Liver (tissue), 9 donors: Measurements from ENCODE around the gene CADM3. TPM values are rescaled to one million over a fixed set of nuclear protein-coding genes. Genes with fewer than 3 reads are reported as not detected.

ENCODE experiments used
- DNase-seq: peaks from one replicate; pipeline ENCODE4 v3.0.0-alpha.2; 2017; ENCODE audit warnings: low spot score
- H3K27ac ChIP-seq, 2 donors: one replicate each; pipeline ENCODE4 v1.7.0; 2013; ENCODE audit warnings: inconsistent platforms in 2 of 2, low read length in 2 of 2, control low read depth in 1 of 2, low read depth in 1 of 2, mild to moderate bottlenecking in 1 of 2
- H3K27me3 ChIP-seq, 4 donors: one replicate each; pipeline versions ENCODE4 v1.6.1 to v1.7.0; 2013; ENCODE audit warnings: low read length in 3 of 4, inconsistent platforms in 1 of 4, mild to moderate bottlenecking in 1 of 4, moderate library complexity in 1 of 4; ENCODE audit not compliant: control insufficient read depth in 4 of 4, insufficient read depth in 4 of 4
- H3K36me3 ChIP-seq, 4 donors: one replicate each; pipeline versions ENCODE4 v1.6.1 to v1.7.0; 2013; ENCODE audit warnings: low read length in 3 of 4, mild to moderate bottlenecking in 3 of 4, low read depth in 1 of 4, moderate library complexity in 1 of 4; ENCODE audit not compliant: control insufficient read depth in 4 of 4, insufficient read depth in 3 of 4
- H3K4me1 ChIP-seq, 4 donors: one replicate each; pipeline versions ENCODE4 v1.6.1 to v1.7.0; 2013; ENCODE audit warnings: low read length in 3 of 4, mild to moderate bottlenecking in 3 of 4, moderate library complexity in 1 of 4; ENCODE audit not compliant: control insufficient read depth in 4 of 4, insufficient read depth in 4 of 4
- H3K4me3 ChIP-seq, 3 donors: one replicate each; pipeline versions ENCODE4 v1.6.1 to v1.7.0; 2013; ENCODE audit warnings: low read length in 3 of 3, control low read depth in 1 of 3, low read depth in 1 of 3, mild to moderate bottlenecking in 1 of 3
- H3K9ac ChIP-seq, 2 donors: one replicate each; pipeline ENCODE4 v1.7.0; 2013; ENCODE audit warnings: low read length in 2 of 2, mild to moderate bottlenecking in 2 of 2, moderate library complexity in 2 of 2, control low read depth in 1 of 2, low read depth in 1 of 2
- H3K9me3 ChIP-seq, 4 donors: one replicate each; pipeline versions ENCODE4 v1.6.1 to v1.7.0; 2013; ENCODE audit warnings: low read length in 3 of 4; ENCODE audit not compliant: control insufficient read depth in 4 of 4
- FOXA1 ChIP-seq: IDR thresholded peaks from 2 replicates; pipeline ENCODE4 v1.6.1; 2016; ENCODE audit warnings: antibody characterized with exemption
- FOXA2 ChIP-seq: IDR thresholded peaks from 2 replicates; pipeline ENCODE4 v1.6.1; 2016; ENCODE audit warnings: antibody characterized with exemption
- GABPA ChIP-seq, 2 donors: IDR thresholded peaks in 1 of 2; conservative IDR thresholded peaks in 1 of 2; 2 replicates each; pipeline ENCODE4 v1.6.1; 2016; ENCODE audit warnings: antibody characterized with exemption in 2 of 2, mild to moderate bottlenecking in 1 of 2, moderate library complexity in 1 of 2
- HNF4G ChIP-seq: IDR thresholded peaks from 2 replicates; pipeline ENCODE4 v1.6.1; 2016; ENCODE audit warnings: antibody characterized with exemption
- JUND ChIP-seq, 2 donors: IDR thresholded peaks; 2 replicates each; pipeline ENCODE4 v1.6.1; 2016; ENCODE audit warnings: antibody characterized with exemption in 2 of 2
- RAD21 ChIP-seq, 2 donors: IDR thresholded peaks; 2 replicates each; pipeline ENCODE4 v1.6.1; 2016; ENCODE audit warnings: antibody characterized with exemption in 2 of 2, mild to moderate bottlenecking in 2 of 2
- SP1 ChIP-seq: IDR thresholded peaks from 2 replicates; pipeline ENCODE4 v1.6.1; 2018; ENCODE audit warnings: antibody characterized with exemption, mild to moderate bottlenecking
- TAF1 ChIP-seq: conservative IDR thresholded peaks from 2 replicates; pipeline ENCODE4 v1.6.1; 2016; ENCODE audit warnings: antibody characterized with exemption, mild to moderate bottlenecking
- YY1 ChIP-seq: IDR thresholded peaks from 2 replicates; pipeline ENCODE4 v1.6.1; 2016; ENCODE audit warnings: antibody characterized with exemption, mild to moderate bottlenecking
- WGBS: extraction: QIAGEN DNeasy Blood & Tissue Kit; methylation state at CpG from one replicate; pipeline ENCODE4 v1.1.7; 2013; 5-methylcytosine and 5-hydroxymethylcytosine counted together
- polyA plus RNA-seq, 2 donors: library from polyadenylated mRNA; stranded (reverse) in 1 of 2; unstranded in 1 of 2; fragments of 200-250 nt in 1 of 2; fragments of >200 nt in 1 of 2; fragmentation: Nextera tagmentation in 1 of 2; extraction: Ambion mirVana in 1 of 2; gene quantifications; one replicate each; pipeline versions ENCODE4 v1.2.1 to v1.2.3, GENCODE V29; 2013 to 2015
- total RNA-seq, 2 donors: library from RNA; depleted of rRNA; stranded (reverse); fragments of >200 nt; gene quantifications; one replicate each; pipeline ENCODE4 v1.2.3, GENCODE V29; 2014
- TF ChIP-seq, protein P1 (sequence below): IDR thresholded peaks from 2 replicates; pipeline ENCODE4 v1.6.1; 2016; ENCODE audit warnings: antibody characterized with exemption
- TF ChIP-seq, protein P2 (sequence below): IDR thresholded peaks from 2 replicates; pipeline ENCODE4 v1.6.1; 2016; ENCODE audit warnings: antibody characterized with exemption
- TF ChIP-seq, protein P3 (sequence below): IDR thresholded peaks from 2 replicates; pipeline ENCODE4 v1.6.1; 2016; ENCODE audit warnings: antibody characterized with exemption, mild to moderate bottlenecking
- TF ChIP-seq, protein P4 (sequence below): IDR thresholded peaks from 2 replicates; pipeline ENCODE4 v1.6.1; 2016; ENCODE audit warnings: antibody characterized with exemption
- TF ChIP-seq, protein P5 (sequence below): fragments of 150-350 bp; IDR thresholded peaks from 2 replicates; pipeline ENCODE4 v1.5.1; 2017; ENCODE audit warnings: improper control_type of control experiment, low read depth, low read length; ENCODE audit not compliant: missing input control
- donor health status: healthy.
- donor health status: healthy.
- donor health status: healthy.
- donor health status: healthy.
- donor health status: healthy.

The CADM3 gene
- total and polyA plus RNA-seq, 4 donors: 0.14 to 0.25 (median 0.16) TPM

DNA sequence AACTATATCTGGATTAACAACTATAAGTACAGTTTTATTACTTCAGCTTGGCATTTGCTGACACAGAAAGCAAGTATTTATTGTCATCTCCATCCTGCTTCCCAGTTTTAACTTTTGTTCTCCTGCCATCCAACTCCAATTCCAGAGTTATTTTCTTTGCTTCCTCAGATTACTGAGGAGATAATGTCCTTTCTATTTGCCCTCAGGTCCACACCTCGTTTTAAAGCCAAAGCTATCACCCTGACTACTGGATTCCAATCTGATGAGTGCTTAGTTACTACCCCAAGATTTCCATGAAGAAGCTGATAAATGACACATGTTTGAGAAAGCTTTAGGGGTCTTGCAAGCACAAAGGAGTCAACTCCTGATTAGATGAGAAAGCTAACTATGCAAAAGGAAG, 58.5 kb downstream of the CADM3 start (continued):
- TF ChIP-seq, protein P1, sequence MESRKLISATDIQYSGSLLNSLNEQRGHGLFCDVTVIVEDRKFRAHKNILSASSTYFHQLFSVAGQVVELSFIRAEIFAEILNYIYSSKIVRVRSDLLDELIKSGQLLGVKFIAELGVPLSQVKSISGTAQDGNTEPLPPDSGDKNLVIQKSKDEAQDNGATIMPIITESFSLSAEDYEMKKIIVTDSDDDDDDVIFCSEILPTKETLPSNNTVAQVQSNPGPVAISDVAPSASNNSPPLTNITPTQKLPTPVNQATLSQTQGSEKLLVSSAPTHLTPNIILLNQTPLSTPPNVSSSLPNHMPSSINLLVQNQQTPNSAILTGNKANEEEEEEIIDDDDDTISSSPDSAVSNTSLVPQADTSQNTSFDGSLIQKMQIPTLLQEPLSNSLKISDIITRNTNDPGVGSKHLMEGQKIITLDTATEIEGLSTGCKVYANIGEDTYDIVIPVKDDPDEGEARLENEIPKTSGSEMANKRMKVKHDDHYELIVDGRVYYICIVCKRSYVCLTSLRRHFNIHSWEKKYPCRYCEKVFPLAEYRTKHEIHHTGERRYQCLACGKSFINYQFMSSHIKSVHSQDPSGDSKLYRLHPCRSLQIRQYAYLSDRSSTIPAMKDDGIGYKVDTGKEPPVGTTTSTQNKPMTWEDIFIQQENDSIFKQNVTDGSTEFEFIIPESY: no peak
- TF ChIP-seq RAD21 (IDR thresholded peaks at IDR 0.05) (no peak), FOXA1 (no peak)
- TF ChIP-seq, protein P2, sequence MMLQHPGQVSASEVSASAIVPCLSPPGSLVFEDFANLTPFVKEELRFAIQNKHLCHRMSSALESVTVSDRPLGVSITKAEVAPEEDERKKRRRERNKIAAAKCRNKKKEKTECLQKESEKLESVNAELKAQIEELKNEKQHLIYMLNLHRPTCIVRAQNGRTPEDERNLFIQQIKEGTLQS: no peak

DNA sequence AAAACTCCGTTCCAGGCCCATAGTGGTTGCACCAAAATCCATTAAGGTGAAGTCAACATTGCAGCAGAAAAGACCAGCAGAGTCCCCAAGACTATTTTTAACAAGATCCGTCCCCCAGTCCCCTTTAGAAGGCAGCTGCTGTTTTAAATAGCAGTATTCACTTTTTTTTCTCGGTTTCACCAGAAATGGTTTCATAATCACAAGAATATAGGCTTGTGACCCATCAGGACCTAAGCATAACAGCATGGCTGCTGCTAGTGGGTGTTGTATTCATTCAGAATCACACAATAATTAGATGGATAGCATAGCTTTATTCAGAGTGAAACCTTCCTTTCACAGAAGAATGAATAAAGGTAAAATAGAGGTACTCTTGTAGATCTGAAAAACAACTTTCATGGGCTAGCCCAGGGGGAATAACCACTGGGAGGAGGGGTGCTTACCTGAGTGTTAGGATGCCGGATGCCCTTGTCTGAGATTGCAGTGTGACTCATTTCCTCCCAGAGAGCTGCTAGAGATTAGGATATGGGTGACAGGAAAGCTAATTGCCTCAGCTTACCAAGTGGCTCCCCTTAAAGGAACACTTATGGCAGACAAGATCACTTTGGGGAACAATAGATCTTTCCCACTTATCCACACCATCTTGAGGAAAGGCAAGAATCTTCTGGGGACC, 68.3 kb downstream of the CADM3 start:
- Histone ChIP-seq H3K4me1 (no peaks in the 10 kb centered on the region), H3K9ac (no peak overlapping the region), H3K27me3 (no peaks in the 10 kb centered on the region), H3K27ac (no peak overlapping the region), H3K4me3 (no peak overlapping the region), H3K36me3 (no peaks in the 10 kb centered on the region), H3K9me3 (no peaks in the 10 kb centered on the region)
- no peak for DNase-seq
- WGBS: 74% methylated on average over 4 of the region's 4 CpGs
- no peak for TF ChIP-seq YY1
- TF ChIP-seq FOXA2: no peak
- no peak for TF ChIP-seq HNF4G
- TF ChIP-seq RAD21 (IDR thresholded peaks at IDR 0.05): no peak
- TF ChIP-seq, protein P1: no peak
- TF ChIP-seq, protein P2: no peak

DNA sequence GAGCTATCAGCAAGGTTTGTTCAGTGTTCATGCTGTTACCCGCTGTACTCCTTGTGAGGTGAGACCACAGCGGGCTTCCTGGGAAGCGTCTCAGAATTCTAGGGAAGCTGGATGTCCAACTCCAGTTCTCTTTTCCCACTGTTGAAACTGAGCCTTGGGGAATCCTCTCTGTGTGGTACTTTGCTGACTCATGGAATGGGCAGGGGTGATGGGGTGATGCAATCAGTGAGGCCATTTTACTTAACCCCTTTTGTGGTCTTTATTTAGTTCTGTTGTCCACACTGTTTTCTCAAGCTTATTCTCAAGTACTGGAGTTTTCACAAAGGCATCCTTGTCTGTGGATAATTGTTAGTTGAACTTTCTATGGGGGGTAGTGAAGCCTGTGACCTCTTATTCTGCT, 75.9 kb downstream of the CADM3 start:
- no peak for TF ChIP-seq RAD21 (IDR thresholded peaks at IDR 0.05)
- TF ChIP-seq JUND (IDR thresholded peaks at IDR 0.05): no peak
- TF ChIP-seq, protein P1: no peak
- no peak for TF ChIP-seq FOXA2
- TF ChIP-seq, protein P3, sequence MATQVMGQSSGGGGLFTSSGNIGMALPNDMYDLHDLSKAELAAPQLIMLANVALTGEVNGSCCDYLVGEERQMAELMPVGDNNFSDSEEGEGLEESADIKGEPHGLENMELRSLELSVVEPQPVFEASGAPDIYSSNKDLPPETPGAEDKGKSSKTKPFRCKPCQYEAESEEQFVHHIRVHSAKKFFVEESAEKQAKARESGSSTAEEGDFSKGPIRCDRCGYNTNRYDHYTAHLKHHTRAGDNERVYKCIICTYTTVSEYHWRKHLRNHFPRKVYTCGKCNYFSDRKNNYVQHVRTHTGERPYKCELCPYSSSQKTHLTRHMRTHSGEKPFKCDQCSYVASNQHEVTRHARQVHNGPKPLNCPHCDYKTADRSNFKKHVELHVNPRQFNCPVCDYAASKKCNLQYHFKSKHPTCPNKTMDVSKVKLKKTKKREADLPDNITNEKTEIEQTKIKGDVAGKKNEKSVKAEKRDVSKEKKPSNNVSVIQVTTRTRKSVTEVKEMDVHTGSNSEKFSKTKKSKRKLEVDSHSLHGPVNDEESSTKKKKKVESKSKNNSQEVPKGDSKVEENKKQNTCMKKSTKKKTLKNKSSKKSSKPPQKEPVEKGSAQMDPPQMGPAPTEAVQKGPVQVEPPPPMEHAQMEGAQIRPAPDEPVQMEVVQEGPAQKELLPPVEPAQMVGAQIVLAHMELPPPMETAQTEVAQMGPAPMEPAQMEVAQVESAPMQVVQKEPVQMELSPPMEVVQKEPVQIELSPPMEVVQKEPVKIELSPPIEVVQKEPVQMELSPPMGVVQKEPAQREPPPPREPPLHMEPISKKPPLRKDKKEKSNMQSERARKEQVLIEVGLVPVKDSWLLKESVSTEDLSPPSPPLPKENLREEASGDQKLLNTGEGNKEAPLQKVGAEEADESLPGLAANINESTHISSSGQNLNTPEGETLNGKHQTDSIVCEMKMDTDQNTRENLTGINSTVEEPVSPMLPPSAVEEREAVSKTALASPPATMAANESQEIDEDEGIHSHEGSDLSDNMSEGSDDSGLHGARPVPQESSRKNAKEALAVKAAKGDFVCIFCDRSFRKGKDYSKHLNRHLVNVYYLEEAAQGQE: no peak
- TF ChIP-seq YY1: no peak
- TF ChIP-seq, protein P4, sequence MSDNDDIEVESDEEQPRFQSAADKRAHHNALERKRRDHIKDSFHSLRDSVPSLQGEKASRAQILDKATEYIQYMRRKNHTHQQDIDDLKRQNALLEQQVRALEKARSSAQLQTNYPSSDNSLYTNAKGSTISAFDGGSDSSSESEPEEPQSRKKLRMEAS: no peak
- TF ChIP-seq SP1: no peak
- TF ChIP-seq FOXA1: no peak
- TF ChIP-seq, protein P5, sequence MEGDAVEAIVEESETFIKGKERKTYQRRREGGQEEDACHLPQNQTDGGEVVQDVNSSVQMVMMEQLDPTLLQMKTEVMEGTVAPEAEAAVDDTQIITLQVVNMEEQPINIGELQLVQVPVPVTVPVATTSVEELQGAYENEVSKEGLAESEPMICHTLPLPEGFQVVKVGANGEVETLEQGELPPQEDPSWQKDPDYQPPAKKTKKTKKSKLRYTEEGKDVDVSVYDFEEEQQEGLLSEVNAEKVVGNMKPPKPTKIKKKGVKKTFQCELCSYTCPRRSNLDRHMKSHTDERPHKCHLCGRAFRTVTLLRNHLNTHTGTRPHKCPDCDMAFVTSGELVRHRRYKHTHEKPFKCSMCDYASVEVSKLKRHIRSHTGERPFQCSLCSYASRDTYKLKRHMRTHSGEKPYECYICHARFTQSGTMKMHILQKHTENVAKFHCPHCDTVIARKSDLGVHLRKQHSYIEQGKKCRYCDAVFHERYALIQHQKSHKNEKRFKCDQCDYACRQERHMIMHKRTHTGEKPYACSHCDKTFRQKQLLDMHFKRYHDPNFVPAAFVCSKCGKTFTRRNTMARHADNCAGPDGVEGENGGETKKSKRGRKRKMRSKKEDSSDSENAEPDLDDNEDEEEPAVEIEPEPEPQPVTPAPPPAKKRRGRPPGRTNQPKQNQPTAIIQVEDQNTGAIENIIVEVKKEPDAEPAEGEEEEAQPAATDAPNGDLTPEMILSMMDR: no peak
- no peak for TF ChIP-seq GABPA (IDR thresholded peaks at IDR 0.05 in 1 of 2, conservative IDR thresholded peaks at IDR 0.05 in 1 of 2)
- TF ChIP-seq TAF1: no peak
- Histone ChIP-seq H3K36me3 (peaks cover 0 to 2% (median 0%) of the 10 kb centered on the region in 4 donors), H3K27ac (no peak overlapping the region), H3K9ac (no peak overlapping the region), H3K4me1 (no peaks in the 10 kb centered on the region), H3K27me3 (peaks cover 0 to 4% (median 0%) of the 10 kb centered on the region in 4 donors), H3K4me3 (no peak overlapping the region), H3K9me3 (peaks cover 0 to 15% (median 1%) of the 10 kb centered on the region in 4 donors)
- DNase-seq: no peak
- 96% methylated on average over 3 of the region's 3 CpGs for WGBS
